Fibroblast of peridontal ligament (primary cell): Measurements from ENCODE around the gene ETNK2.
A peak's percentile ranks its signal among the peaks of the same experiment; 100 is the strongest.

ENCODE experiments used
- DNase-seq: peaks from one replicate; pipeline ENCODE4 v3.0.0-alpha.2; 2010; ENCODE audit errors: extremely low read depth

ETNK2 gene

GRCh38 chr1:204177133-204177532 is 25.3 kb upstream of the ETNK2 start:
- DNase-seq = no peak

- DNase-seq = no peak
Observed at GRCh38 chr1:204176049-204176448, 24.2 kb upstream of the ETNK2 start.

DNA sequence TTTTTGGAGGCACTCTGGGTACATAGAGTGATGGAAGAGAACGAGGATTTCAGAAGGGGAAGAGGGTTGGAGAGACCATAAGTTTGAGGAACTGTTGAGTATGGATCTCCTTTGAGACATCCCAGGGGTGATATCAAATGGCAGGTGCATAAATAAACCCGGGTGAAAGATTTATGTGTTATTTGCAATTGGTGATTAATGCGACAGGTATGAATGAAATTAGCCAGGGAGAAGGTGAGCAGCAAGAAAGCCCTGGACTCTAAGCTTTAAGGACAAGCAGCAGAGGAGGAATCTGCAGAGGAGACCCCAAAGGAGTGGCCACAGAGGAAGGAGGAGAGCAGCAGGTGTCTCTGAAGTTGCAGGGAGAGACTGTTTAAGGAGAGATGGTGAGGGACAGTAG is 23.1 kb upstream of the ETNK2 start:
- DNase-seq = no peak

DNA sequence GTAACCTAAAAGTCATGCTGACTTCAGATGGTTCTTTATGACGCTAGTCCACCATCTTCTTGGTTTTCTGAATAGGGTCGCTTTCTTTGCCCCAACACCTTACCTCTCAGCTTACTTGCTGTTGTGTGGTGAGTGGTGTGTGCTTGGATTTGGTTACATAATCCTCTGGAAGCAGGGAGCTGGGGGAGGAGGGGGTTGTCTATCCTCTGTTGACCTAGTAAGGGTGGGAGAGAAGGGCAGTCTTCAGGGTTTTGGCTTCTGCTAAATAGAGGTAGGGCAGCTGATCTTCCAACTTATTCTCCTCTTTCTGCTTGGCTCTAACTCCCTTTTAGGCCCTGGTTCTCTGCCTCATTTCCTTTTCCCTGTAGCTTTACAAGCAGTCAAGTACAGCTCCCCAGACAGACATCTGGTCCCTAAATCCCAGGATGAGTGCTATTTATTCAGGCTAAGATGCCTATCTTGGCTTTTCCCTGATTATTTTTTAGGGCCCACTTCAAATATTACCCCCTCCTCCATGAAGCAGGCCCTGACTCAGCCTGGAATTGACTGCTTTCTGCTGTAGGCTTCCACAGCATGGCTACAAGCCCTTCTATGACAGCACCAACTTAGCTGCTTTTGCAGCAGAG is 20.7 kb upstream of the ETNK2 start:
- DNase-seq = no peak

- DNase-seq = peak; percentile 11
Observed at GRCh38 chr1:204171751-204172178, 19.9 kb upstream of the ETNK2 start.

DNA sequence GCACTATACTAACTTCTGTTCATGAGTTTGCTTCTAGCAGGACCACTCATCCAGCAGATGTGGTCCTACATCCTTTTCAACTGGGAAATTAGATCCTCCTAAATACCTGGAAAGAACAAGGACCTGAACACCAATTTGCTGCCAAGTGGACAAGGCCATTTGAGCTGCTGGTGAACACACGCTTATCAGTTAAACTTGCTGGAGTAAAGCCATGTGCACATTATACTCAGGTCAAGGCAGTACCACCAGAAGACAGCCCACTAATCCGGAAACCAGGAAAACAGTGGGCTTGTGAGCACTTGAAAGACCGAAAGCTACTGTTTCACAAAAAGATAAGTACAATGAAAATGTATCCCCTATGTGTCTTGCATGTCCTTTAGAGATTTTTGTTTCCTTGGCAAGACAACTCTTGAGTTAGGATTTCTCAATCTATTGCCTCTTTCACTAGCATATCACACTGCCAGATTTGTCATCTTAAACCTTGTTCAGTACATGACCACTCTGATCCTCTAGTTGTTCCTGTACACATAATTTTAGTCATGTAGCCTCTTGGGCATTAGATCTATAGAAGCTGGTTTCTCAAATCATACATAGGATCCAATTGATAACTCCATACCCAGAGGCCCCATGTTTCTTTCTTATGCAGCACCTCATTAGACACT is 18.8 kb upstream of the ETNK2 start:
- DNase-seq = no peak

DNA sequence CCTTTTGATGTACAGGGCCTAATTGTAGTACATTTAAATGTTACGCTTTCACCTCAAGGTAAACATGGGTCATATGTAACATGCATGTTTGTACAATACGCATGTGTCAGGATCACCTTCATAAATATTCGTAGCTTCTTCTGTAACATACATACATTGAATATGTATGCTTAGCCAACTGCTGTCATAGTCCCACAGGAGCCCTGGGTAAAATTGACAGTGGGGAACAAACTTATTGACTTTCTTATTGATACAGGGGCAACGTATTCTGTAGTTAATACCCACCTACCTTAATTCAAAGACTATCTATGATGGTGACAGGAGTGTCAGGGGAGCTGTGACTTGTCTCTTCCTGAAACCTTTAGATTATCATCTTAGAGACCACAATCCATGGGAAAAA is 18.0 kb upstream of the ETNK2 start:
- no peak for DNase-seq

DNA sequence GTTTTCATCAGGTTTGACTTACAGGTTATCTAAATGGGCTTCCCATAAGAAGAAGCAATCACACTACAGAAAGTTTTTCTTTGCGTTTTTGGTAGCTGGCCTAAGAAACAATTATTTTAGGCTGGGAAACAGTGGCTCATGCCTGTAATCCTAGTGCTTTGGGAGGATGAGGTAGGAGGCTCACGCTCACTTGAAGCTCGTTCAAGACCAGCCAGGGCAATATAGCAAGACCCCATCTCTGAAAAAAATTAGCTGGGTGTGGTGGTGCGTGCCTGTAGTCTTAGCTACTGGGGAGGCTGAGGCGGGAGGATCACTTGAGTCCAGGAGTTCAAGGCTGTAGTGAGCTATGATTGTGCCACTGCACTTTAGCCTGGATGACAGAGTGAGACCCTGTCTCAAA is 15.9 kb upstream of the ETNK2 start:
- no peak for DNase-seq

GRCh38 chr1:204166219-204166618 is 14.4 kb upstream of the ETNK2 start, which contains the start of gene REN:
Gene REN, minus strand, starts transcription at chr1:204166337. Its CDS starts 44 bp downstream, at chr1:204166293.
- no peak for DNase-seq

DNA sequence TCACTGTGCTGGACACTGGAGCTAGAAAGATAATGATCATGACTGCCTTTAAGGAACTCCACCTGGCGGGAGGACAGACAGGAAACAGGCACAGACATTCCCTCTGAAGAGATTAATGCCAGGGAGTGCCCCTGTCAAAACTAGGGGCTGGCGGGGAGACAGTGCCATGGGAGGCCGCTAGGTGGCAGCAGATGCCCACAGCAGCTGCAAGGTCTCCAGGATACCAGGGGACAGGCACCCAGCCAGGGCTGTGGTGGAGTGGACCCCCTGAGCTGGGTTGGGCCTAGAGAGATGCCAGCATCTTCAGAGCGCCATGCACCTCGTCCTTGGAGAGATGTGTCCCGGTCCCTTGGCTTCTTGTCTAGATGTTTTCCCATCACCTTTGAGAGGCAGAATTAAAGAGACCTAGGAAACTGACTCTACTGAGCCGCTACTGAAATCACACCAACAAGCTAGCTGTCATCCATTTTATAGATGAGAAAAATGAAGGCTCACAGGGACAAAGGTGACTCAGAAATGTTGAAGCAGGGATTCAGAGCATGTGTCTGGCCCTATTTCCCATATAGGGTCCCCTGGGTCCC is 10.7 kb upstream of the ETNK2 start:
- DNase-seq = peak; percentile 52

GRCh38 chr1:204161609-204162493 is 10.0 kb upstream of the ETNK2 start:
- DNase-seq = no peak

GRCh38 chr1:204157962-204158361 is 6.1 kb upstream of the ETNK2 start:
- no peak for DNase-seq

DNA sequence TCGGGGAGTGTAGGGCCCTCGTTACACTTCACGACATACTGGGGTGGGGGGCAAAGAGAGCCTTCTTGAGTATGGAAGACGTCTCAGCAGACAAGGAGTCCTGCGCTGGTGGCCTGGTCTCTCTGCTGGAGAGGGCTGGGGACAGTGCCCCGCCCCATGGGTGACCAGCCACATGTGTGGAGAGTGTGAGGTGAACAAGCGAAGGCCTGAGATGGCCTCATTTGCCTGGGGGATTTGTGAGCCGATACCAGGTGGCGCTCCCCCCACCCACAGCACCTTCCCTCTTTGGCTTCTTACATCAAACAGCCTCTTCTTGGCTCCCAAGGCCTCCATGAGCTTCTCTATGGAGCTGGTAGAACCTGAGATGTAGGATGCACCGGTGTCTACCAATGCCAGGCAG is 4.0 kb upstream of the ETNK2 start:
- no peak for DNase-seq

GRCh38 chr1:204154568-204155255 is 2.9 kb upstream of the ETNK2 start:
- DNase-seq = no peak

DNA sequence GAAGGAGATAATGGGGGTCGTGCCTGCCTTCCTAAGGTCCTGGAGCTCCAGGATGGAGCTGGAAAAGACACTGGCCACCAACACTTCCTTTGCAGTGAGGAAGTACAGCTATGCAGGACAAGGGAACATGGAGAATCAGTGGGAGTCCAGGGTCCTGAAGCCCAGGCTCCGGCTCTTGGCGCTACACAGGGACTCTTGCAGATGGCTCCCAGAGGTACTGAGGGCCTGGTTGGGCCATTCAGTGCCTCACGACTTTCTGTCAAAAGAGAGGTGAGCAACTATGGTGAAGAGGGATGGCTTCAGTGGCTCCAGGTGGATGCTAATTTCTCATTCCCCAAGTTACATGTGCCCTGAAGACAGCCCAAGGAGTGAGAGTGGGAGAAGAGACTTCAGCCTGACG is 1.8 kb upstream of the ETNK2 start:
- no peak for DNase-seq

DNA sequence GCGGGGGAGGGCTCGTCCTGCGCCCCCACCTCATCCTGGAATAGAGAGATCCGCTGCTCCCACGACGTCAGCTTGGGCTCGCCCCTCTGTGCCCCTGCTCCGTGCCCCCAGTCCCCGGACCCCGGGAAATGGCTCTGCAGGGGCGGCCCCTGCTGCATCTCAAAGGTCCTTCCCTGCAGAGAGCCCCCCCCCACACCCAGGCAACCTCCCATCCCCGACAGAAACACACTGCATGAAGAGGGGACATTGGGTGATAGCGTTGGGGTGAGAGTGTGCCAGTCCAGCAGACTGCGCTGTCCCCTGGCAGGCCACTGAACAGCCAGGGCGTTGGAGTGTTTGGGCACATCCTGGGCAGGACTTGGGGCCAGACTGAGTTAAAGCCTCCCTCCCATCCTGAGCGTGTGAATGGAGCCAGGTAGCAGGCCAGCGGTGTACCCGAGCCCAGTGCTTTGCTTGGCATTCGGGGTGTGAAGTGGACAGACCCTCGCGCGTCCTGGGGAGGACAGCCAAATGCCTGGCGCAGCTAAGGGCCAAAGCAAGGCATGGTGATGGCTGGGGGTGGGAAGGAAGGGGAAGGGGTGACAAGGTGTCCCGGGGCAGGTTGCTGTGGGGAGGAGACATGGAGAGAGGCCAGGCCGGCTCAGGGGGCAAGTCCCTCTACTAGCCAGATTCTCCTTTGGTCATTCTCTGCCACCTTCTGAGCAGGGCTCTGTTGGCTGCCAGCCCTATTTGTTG is 633 bp upstream of the ETNK2 start:
- DNase-seq = no peak

DNA sequence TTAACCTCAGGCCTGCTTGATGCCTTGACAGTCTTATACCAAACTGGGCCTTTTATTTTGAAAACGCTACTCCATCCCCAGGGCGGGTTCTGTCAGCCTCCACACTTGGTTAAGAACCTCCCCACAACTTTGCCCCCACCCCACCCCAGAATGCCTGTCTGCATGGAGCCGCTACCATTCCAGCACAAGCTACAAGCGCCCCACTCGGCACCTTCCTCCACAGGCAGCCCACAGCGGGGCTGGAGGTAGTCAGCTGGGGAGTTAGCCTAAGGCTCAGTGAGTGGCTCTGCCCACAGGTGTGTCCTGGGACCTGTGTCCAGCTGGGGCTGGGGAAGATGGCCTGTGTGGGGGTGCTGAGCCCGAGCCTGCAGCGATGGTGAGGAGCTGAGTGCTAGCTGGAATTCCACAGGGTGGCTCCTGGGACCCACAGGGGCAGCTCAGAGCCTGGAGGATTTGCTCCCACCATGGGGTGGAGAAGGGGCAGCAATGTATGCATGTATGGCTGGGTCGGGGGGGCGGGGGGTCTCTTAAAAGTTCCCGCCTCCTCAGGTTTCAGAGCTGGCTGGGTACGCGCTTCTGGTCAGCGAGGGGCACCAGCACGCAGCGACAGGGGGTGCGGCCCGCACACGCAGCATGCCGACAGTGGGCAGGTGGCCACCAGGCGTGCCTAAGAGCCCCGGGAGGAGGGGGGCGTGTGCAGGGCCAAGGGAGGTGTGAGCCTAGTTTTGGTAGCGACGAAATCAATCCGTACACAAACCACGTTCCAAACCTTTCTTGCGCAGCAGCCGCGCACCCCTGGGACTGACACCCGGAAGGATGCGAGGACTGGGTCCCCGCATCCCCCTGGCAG is 917 bp downstream of the ETNK2 start:
- DNase-seq = no peak

DNA sequence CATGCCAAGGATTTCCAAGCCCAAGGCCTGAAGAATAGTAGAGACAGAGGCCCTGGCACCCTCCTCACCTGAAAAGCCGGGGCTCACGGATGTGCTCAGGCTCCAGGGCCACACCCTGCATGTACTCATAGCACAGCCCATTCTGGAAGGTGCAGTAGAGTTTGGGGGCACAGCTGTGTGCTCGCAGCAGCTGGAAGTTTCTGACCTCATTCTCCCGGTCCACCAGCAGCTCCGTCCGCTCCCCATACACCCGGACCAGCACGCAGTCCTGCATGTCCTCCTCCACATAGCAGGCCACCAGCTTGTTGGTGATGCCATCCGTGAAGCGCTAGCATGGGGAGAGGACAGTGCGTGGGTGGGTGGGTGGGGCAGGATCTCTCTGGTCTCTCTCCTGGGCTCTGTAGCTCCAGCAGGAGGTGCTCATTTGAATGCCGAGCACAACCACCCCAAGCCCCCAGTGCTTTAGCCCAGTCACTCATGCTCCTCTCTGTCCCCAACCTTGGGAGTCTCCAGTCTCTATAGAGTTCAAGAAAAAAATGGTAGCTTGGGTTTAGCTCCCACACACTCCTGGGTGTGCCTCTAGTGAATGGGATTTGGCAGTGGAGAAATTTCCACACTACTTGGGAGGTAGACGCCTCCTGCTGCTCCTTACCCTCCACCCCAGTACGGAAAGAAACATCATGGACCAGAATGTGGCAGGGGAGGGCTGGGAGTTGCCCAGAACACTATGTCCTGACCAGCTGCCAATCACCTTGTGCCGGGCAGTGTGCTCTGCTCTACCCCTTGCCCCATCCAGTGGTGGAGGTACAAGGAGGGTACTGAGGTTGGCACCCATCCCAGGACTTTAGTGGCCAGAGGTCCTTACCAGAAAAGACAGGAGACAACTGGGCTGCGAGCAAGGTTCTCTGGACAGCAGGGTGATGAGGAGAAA is 1.9 kb downstream of the ETNK2 start:
- no peak for DNase-seq

DNA sequence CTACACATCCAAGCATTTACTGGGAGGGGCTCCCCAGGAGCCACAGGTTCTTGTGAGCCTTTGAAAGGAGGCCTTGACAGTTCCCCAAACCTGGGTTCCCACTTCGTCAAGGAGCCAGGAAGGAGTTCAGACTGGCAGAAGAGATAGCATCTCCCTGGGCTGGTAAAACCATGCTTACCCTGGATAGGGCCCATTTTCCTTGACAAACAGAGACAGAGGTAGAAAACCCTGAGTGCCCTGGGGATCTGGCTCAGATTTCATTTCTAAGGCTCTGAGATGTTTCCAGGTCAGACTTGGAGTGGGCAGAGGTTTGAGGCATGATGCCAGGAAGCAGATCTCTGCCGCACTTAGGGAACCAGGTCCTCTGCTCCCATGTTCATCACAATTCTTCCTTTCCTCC is 2.7 kb downstream of the ETNK2 start:
- no peak for DNase-seq
